ENCODE results near the gene PFKFB4. TPM values are rescaled to one million over a fixed set of nuclear protein-coding genes. Genes with fewer than 3 reads are reported as not detected.

Gene PFKFB4
- total and polyA plus RNA-seq, 2 experiments from 2014 or later = 8.6 to 22.9 TPM

DNA sequence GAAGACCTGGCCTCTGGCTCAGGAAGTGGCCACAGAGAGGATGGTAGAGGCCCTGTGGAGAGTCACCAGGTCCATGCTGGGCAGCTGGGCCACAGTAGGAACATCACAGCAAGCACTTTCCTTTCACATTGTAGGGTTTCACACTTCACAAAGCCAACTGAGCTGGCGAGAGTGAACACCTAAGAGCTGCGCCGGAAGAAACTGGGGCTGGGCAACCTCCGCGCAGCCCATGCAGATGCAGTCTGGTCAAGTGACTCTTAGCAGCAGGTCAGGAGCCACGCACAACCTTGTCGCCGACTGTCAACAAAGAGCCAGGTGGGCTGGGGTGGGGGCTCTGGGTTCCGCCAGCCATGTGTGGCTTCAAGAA lies 37.3 kb downstream of the PFKFB4 start:
- Mint-ChIP-seq H3K36me3 (ENCODE audit: low read depth) (peaks cover 2% of the 10 kb centered on the region; the same call in 2 of the 3 replicates), H3K4me3 (no peak overlapping the region), H3K27me3 (ENCODE audit: insufficient read depth, low read depth, poor library complexity) (peaks cover 2% of the 10 kb centered on the region), H3K9me3 (no peaks in the 10 kb centered on the region), H3K4me1 (no peaks in the 10 kb centered on the region), H3K27ac (no peak overlapping the region)
- Histone ChIP-seq H3K27ac (ENCODE audit: low read depth) (no peak overlapping the region), H3K4me1 (ENCODE audit: insufficient read depth) (no peaks in the 10 kb centered on the region), H3K27me3 (ENCODE audit: insufficient read depth) (no peaks in the 10 kb centered on the region), H3K36me3 (ENCODE audit: insufficient read depth) (no peaks in the 10 kb centered on the region), H2AFZ (no peak overlapping the region), H4K20me1 (replicated peaks; ENCODE audit: insufficient read depth) (no peaks in the 10 kb centered on the region), H3K79me2 (replicated peaks; ENCODE audit: insufficient read depth) (no peaks in the 10 kb centered on the region), H3K4me2 (no peak overlapping the region), H3K9me2 (ENCODE audit: insufficient read depth) (no peaks in the 10 kb centered on the region), H3K4me3 (no peak overlapping the region), H3F3A (replicated peaks; ENCODE audit: low read depth) (no peaks in the 10 kb centered on the region)
- no peak for DNase-seq (ENCODE audit: low spot score)
- TF ChIP-seq EZH2 (IDR thresholded peaks at IDR 0.05; ENCODE audit: low read depth, unreplicated experiment) (no peak), REST (IDR thresholded peaks at IDR 0.05; ENCODE audit: unreplicated experiment) (no peak), EZH2phosphoT487 (IDR thresholded peaks at IDR 0.05; ENCODE audit: unreplicated experiment) (no peak), POLR2AphosphoS5 (IDR thresholded peaks at IDR 0.05; ENCODE audit: low read depth) (no peak), CREB1 (CRISPR knock-in tag; IDR thresholded peaks at IDR 0.05; ENCODE audit: low read depth) (no peak), STAT1 (IDR thresholded peaks at IDR 0.05; ENCODE audit: unreplicated experiment) (no peak), ZNF331 (CRISPR knock-in tag; IDR thresholded peaks at IDR 0.05; ENCODE audit: low read depth) (no peak), CTCF (conservative IDR thresholded peaks at IDR 0.05; ENCODE audit: low read depth in 2 of 2) (no peak), ETS1 (IDR thresholded peaks at IDR 0.05) (no peak), NANOG (IDR thresholded peaks at IDR 0.05; ENCODE audit: borderline replicate concordance) (no peak), ZNF114 (CRISPR knock-in tag; IDR thresholded peaks at IDR 0.05) (no peak)
- TF ChIP-seq, protein P1, sequence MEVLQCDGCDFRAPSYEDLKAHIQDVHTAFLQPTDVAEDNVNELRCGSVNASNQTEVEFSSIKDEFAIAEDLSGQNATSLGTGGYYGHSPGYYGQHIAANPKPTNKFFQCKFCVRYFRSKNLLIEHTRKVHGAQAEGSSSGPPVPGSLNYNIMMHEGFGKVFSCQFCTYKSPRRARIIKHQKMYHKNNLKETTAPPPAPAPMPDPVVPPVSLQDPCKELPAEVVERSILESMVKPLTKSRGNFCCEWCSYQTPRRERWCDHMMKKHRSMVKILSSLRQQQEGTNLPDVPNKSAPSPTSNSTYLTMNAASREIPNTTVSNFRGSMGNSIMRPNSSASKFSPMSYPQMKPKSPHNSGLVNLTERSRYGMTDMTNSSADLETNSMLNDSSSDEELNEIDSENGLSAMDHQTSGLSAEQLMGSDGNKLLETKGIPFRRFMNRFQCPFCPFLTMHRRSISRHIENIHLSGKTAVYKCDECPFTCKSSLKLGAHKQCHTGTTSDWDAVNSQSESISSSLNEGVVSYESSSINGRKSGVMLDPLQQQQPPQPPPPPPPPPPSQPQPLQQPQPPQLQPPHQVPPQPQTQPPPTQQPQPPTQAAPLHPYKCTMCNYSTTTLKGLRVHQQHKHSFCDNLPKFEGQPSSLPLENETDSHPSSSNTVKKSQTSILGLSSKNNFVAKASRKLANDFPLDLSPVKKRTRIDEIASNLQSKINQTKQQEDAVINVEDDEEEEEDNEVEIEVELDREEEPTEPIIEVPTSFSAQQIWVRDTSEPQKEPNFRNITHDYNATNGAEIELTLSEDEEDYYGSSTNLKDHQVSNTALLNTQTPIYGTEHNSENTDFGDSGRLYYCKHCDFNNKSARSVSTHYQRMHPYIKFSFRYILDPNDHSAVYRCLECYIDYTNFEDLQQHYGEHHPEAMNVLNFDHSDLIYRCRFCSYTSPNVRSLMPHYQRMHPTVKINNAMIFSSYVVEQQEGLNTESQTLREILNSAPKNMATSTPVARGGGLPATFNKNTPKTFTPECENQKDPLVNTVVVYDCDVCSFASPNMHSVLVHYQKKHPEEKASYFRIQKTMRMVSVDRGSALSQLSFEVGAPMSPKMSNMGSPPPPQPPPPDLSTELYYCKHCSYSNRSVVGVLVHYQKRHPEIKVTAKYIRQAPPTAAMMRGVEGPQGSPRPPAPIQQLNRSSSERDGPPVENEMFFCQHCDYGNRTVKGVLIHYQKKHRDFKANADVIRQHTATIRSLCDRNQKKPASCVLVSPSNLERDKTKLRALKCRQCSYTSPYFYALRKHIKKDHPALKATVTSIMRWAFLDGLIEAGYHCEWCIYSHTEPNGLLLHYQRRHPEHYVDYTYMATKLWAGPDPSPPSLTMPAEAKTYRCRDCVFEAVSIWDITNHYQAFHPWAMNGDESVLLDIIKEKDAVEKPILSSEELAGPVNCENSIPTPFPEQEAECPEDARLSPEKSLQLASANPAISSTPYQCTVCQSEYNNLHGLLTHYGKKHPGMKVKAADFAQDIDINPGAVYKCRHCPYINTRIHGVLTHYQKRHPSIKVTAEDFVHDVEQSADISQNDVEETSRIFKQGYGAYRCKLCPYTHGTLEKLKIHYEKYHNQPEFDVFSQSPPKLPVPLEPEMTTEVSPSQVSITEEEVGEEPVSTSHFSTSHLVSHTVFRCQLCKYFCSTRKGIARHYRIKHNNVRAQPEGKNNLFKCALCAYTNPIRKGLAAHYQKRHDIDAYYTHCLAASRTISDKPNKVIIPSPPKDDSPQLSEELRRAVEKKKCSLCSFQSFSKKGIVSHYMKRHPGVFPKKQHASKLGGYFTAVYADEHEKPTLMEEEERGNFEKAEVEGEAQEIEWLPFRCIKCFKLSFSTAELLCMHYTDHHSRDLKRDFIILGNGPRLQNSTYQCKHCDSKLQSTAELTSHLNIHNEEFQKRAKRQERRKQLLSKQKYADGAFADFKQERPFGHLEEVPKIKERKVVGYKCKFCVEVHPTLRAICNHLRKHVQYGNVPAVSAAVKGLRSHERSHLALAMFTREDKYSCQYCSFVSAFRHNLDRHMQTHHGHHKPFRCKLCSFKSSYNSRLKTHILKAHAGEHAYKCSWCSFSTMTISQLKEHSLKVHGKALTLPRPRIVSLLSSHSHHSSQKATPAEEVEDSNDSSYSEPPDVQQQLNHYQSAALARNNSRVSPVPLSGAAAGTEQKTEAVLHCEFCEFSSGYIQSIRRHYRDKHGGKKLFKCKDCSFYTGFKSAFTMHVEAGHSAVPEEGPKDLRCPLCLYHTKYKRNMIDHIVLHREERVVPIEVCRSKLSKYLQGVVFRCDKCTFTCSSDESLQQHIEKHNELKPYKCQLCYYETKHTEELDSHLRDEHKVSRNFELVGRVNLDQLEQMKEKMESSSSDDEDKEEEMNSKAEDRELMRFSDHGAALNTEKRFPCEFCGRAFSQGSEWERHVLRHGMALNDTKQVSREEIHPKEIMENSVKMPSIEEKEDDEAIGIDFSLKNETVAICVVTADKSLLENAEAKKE (CRISPR knock-in tag; IDR thresholded peaks at IDR 0.05) = no peak
- ATAC-seq = no peak
